ENCODE measurements around the gene SCN1B. TPM values are rescaled to one million over a fixed set of nuclear protein-coding genes. Genes with fewer than 3 reads are reported as not detected.
A peak's percentile ranks its signal among the peaks of the same experiment; 100 is the strongest.

Gene SCN1B
- total and polyA plus RNA-seq, 2 of the 13 experiments (the other 11 are each of a cell fraction or from before 2014, with no cell fraction given) = 2.7 to 20.1 TPM

- TF ChIP-seq TFDP2 (CRISPR knock-in tag; IDR thresholded peaks at IDR 0.05) (no peak), ZNF234 (CRISPR knock-in tag; conservative IDR thresholded peaks at IDR 0.05) (0 out of 2 replicates have a peak, but pooled peaks have one; percentile 24), ZNF343 (CRISPR knock-in tag; IDR thresholded peaks at IDR 0.05) (0 out of 2 replicates have a peak, but pooled peaks have one; percentile 16), ZNF281 (CRISPR knock-in tag; IDR thresholded peaks at IDR 0.05; ENCODE audit: borderline replicate concordance) (peak; percentile 69), HOXA7 (CRISPR knock-in tag; IDR thresholded peaks at IDR 0.05) (no peak), EZH2 (conservative IDR thresholded peaks at IDR 0.05; ENCODE audit: low read depth, low read length) (no peak), ZNF496 (CRISPR knock-in tag; IDR thresholded peaks at IDR 0.05; ENCODE audit: insufficient replicate concordance) (no peak), BCLAF1 (IDR thresholded peaks at IDR 0.05) (no peak), IRF9 (CRISPR knock-in tag; IDR thresholded peaks at IDR 0.05; ENCODE audit: borderline replicate concordance) (no peak)
Observed at GRCh38 chr19:35041548-35042055, 11.3 kb downstream of the SCN1B start, which contains the start of gene HPN (continued).
